HEK293T (cell line): ENCODE data around the gene GCN1.
"Not testable (repeated sequence)": the region's sequence is repeated elsewhere in the genome, so short reads cannot be mapped to it uniquely, and the experiment has no call there.

Source experiments
- CTCF ChIA-PET: fragments of 350-600 bp; formaldehyde crosslinking; extraction: SDS; loops from one replicate; lab custom pipeline; 2021; ENCODE audit warnings: antibody characterized with exemption, inconsistent platforms; lab: Yijun Ruan, JAX
- POLR2A ChIA-PET: fragments of 350-600 bp; formaldehyde crosslinking; extraction: SDS; loops from one replicate; lab custom pipeline; 2020; ENCODE audit warnings: antibody characterized with exemption, inconsistent platforms; lab: Yijun Ruan, JAX
- DNase-seq: peaks from one replicate; pipeline ENCODE4 v3.0.0; 2012; ENCODE audit warnings: mixed read lengths; ENCODE audit errors: extremely low spot score
- ARNT ChIP-seq: fragments of 450-650 bp; IDR thresholded peaks from 2 replicates; pipeline ENCODE4 v1.6.1; 2017; ENCODE audit warnings: mild to moderate bottlenecking
- BHLHE40 ChIP-seq: fragments of 450-650 bp; IDR thresholded peaks from 2 replicates; pipeline ENCODE4 v1.6.1; 2016; ENCODE audit warnings: mild to moderate bottlenecking, moderate library complexity, borderline replicate concordance
- CTBP1 ChIP-seq: fragments of 450-650 bp; IDR thresholded peaks from 2 replicates; pipeline ENCODE4 v1.6.1; 2016; ENCODE audit warnings: borderline replicate concordance
- ELF4 ChIP-seq: fragments of 450-650 bp; IDR thresholded peaks from 2 replicates; pipeline ENCODE4 v1.6.1; 2017; ENCODE audit warnings: antibody characterized with exemption
- FOXA1 ChIP-seq: fragments of 450-650 bp; IDR thresholded peaks from 2 replicates; pipeline ENCODE4 v1.6.1; 2016; ENCODE audit warnings: mild to moderate bottlenecking
- FOXK2 ChIP-seq: fragments of 450-650 bp; IDR thresholded peaks from 2 replicates; pipeline ENCODE4 v1.6.1; 2016; ENCODE audit warnings: mild to moderate bottlenecking
- FOXM1 ChIP-seq: fragments of 450-650 bp; IDR thresholded peaks from 2 replicates; pipeline ENCODE4 v1.6.1; 2017; ENCODE audit warnings: mild to moderate bottlenecking, borderline replicate concordance
- HDGF ChIP-seq: fragments of 450-650 bp; IDR thresholded peaks from 2 replicates; pipeline ENCODE4 v1.6.1; 2017; ENCODE audit warnings: antibody characterized with exemption, borderline replicate concordance
- L3MBTL2 ChIP-seq: fragments of 450-650 bp; conservative IDR thresholded peaks from 2 replicates; pipeline ENCODE4 v1.6.1; 2016; ENCODE audit warnings: mild to moderate bottlenecking
- LEF1 ChIP-seq: fragments of 450-650 bp; IDR thresholded peaks from 2 replicates; pipeline ENCODE4 v1.6.1; 2017; ENCODE audit warnings: mild to moderate bottlenecking, borderline replicate concordance
- NFRKB ChIP-seq: fragments of 450-650 bp; IDR thresholded peaks from 2 replicates; pipeline ENCODE4 v1.6.1; 2016; ENCODE audit warnings: mild to moderate bottlenecking, moderate library complexity
- PKNOX1 ChIP-seq: fragments of 450-650 bp; IDR thresholded peaks from 2 replicates; pipeline ENCODE4 v1.6.1; 2016
- SP1 ChIP-seq: fragments of 450-650 bp; IDR thresholded peaks from 2 replicates; pipeline ENCODE4 v1.6.1; 2017
- SUZ12 ChIP-seq: fragments of 450-650 bp; IDR thresholded peaks from 2 replicates; pipeline ENCODE4 v1.6.1; 2016; ENCODE audit warnings: mild to moderate bottlenecking
- TARDBP ChIP-seq: fragments of 450-650 bp; IDR thresholded peaks from 2 replicates; pipeline ENCODE4 v1.6.1; 2016
- ZNF384 ChIP-seq: fragments of 450-650 bp; IDR thresholded peaks from 2 replicates; pipeline ENCODE4 v1.6.1; 2016

The GCN1 gene

GRCh38 chr12:120207227-120207626 is 12.7 kb upstream of the GCN1 start:
- DNase-seq: no peak
- POLR2A ChIA-PET: interaction anchor here (0.7 kb wide), 1 partner anchor 84 kb away, joined by 3 read pairs; the partner anchor contains the start of gene RNU4-2
- TF ChIP-seq TARDBP: no peak
- TF ChIP-seq SUZ12: no peak
- no peak for TF ChIP-seq SP1
- TF ChIP-seq ARNT: no peak
- no peak for TF ChIP-seq FOXM1
- TF ChIP-seq L3MBTL2: no peak
- TF ChIP-seq CTBP1: no peak
- CTCF ChIA-PET: no interaction called here

- CTCF ChIA-PET, DNase-seq: not testable (repeated sequence)
- POLR2A ChIA-PET: interaction anchor here (0.7 to 1.1 kb wide), 2 partner anchors 10 to 85 kb away, joined by 3 to 4 read pairs; partner anchors contain the start of gene RNU4-2
Observed at GRCh38 chr12:120206781-120207180, 12.3 kb upstream of the GCN1 start.

GRCh38 chr12:120206228-120206627 is 11.7 kb upstream of the GCN1 start:
- TF ChIP-seq SP1: no peak
- no peak for TF ChIP-seq HDGF
- TF ChIP-seq PKNOX1: no peak
- TF ChIP-seq BHLHE40: no peak
- no peak for TF ChIP-seq ELF4
- no peak for TF ChIP-seq FOXA1
- no peak for TF ChIP-seq SUZ12
- no peak for TF ChIP-seq FOXK2
- no peak for TF ChIP-seq FOXM1
- TF ChIP-seq CTBP1: no peak
- TF ChIP-seq ARNT: no peak
- ChIA-PET CTCF (no interaction called here), POLR2A (interaction anchor here (1.1 kb wide), 1 partner anchor 10 kb away, joined by 4 read pairs; no protein-coding TSS in a partner anchor)
- DNase-seq: no peak

GRCh38 chr12:120204171-120204570 is 9.7 kb upstream of the GCN1 start:
- ChIA-PET POLR2A (no interaction called here), CTCF (no interaction called here)

GRCh38 chr12:120200364-120200800 is 5.9 kb upstream of the GCN1 start:
- TF ChIP-seq CTBP1: no peak
- CTCF ChIA-PET: interaction anchor here (1.0 to 2.6 kb wide), 4 partner anchors 10 to 65 kb away, joined by 3 to 15 read pairs (median 8); partner anchors contain the start of gene PXN
- POLR2A ChIA-PET: interaction anchor here (0.7 to 4.6 kb wide), 25 partner anchors 10 to 297 kb away, joined by 3 to 185 read pairs (median 10); partner anchors contain the start of genes PXN, RAB35, RNU4-1 and RNU4-2
- DNase-seq: no peak

More at GRCh38 chr12:120204171-120204570, 9.7 kb upstream of the GCN1 start:
- DNase-seq: no peak
- TF ChIP-seq PKNOX1 (peak; percentile 86), LEF1 (no peak), CTBP1 (no peak)

- CTCF ChIA-PET: no interaction called here
- no peak for DNase-seq
- TF ChIP-seq SP1 (no peak), NFRKB (no peak), CTBP1 (no peak), ZNF384 (no peak), FOXM1 (no peak)
- POLR2A ChIA-PET: interaction anchor here (0.9 to 4.6 kb wide), 12 partner anchors 11 to 175 kb away, joined by 3 to 185 read pairs (median 41); partner anchors contain the start of genes PXN, RAB35, RNU4-1 and RNU4-2
Observed at GRCh38 chr12:120199595-120200306, 5.2 kb upstream of the GCN1 start.

GRCh38 chr12:120199025-120199424 is 4.5 kb upstream of the GCN1 start:
- DNase-seq: no peak
- TF ChIP-seq CTBP1 (no peak), SUZ12 (no peak), NFRKB (no peak)
- ChIA-PET POLR2A (interaction anchor here (2.7 to 4.6 kb wide), 4 partner anchors 12 to 65 kb away, joined by 14 to 185 read pairs (median 56); partner anchors contain the start of gene PXN), CTCF (no interaction called here)

GRCh38 chr12:120197542-120197887 is 3.0 kb upstream of the GCN1 start:
- POLR2A ChIA-PET: interaction anchor here (0.9 to 4.0 kb wide), 4 partner anchors 11 to 96 kb away, joined by 3 to 16 read pairs (median 3); partner anchors contain the start of genes RNU4-1 and RNU4-2
- no peak for DNase-seq
- CTCF ChIA-PET: no interaction called here
- TF ChIP-seq BHLHE40 (no peak), FOXM1 (no peak), ARNT (no peak), L3MBTL2 (no peak), HDGF (no peak), SUZ12 (no peak), SP1 (no peak), CTBP1 (no peak), PKNOX1 (no peak), NFRKB (no peak), ZNF384 (no peak), ELF4 (no peak), FOXA1 (no peak), FOXK2 (no peak)

GRCh38 chr12:120196817-120197541 is 2.5 kb upstream of the GCN1 start:
- ChIA-PET CTCF (interaction anchor here (0.6 kb wide), 1 partner anchor 16 kb away, joined by 3 read pairs; no protein-coding TSS in a partner anchor), POLR2A (interaction anchor here (0.9 to 4.0 kb wide), 7 partner anchors 9 to 96 kb away, joined by 3 to 16 read pairs (median 3); partner anchors contain the start of genes RNU4-1 and RNU4-2)
- not testable (repeated sequence) for DNase-seq
